ENCODE results near the gene SLMAP.

Gene SLMAP

GRCh38 chr3:57961828-57962447 is 205.8 kb downstream of the SLMAP start:
- Histone ChIP-seq H4K20me1 (ENCODE audit: insufficient read depth, low read length, poor library complexity, severe bottlenecking) (no peaks in the 10 kb centered on the region), H2AFZ (ENCODE audit: low read length) (no peak overlapping the region), H3F3A (ENCODE audit: low read depth) (no peaks in the 10 kb centered on the region), H3K4me3 (ENCODE audit: low read length, poor library complexity, severe bottlenecking) (no peak overlapping the region), H3K9me3 (ENCODE audit: insufficient read depth, low read depth, low read length) (no peaks in the 10 kb centered on the region), H3K9me2 (replicated peaks; ENCODE audit: low read depth, low read length) (no peaks in the 10 kb centered on the region), H3K27me3 (ENCODE audit: insufficient read depth, low read length, poor library complexity, severe bottlenecking) (no peaks in the 10 kb centered on the region), H3K4me1 (ENCODE audit: insufficient read depth, low read length, poor library complexity, severe bottlenecking) (peaks cover 15% of the 10 kb centered on the region), H3K79me2 (ENCODE audit: insufficient read depth, low read length) (no peaks in the 10 kb centered on the region), H3K4me2 (ENCODE audit: low read depth, low read length, poor library complexity, severe bottlenecking) (no peak overlapping the region), H3K36me3 (ENCODE audit: insufficient read depth, low read length) (no peaks in the 10 kb centered on the region), H3K9ac (ENCODE audit: low read depth, low read length, poor library complexity, severe bottlenecking) (no peak overlapping the region)
- TF ChIP-seq EZH2phosphoT487 (IDR thresholded peaks at IDR 0.05; ENCODE audit: borderline replicate concordance) (no peak), CTCF (conservative IDR thresholded peaks at IDR 0.05; ENCODE audit: low read length) (peak; percentile 61)

- H3K9ac ChIP-seq (ENCODE audit: low read depth, low read length, poor library complexity, severe bottlenecking) = no peak overlapping the region
- no peaks in the 10 kb centered on the region for H3K9me2 ChIP-seq (replicated peaks; ENCODE audit: low read depth, low read length)
- H3K4me2 ChIP-seq (ENCODE audit: low read depth, low read length, poor library complexity, severe bottlenecking) = no peak overlapping the region
- no peaks in the 10 kb centered on the region for H4K20me1 ChIP-seq (ENCODE audit: insufficient read depth, low read length, poor library complexity, severe bottlenecking)
- no peaks in the 10 kb centered on the region for H3K36me3 ChIP-seq (ENCODE audit: insufficient read depth, low read length)
- no peak for TF ChIP-seq CTCF (conservative IDR thresholded peaks at IDR 0.05; ENCODE audit: low read length)
- no peak for TF ChIP-seq EZH2phosphoT487 (IDR thresholded peaks at IDR 0.05; ENCODE audit: borderline replicate concordance)
- H3K79me2 ChIP-seq (ENCODE audit: insufficient read depth, low read length) = no peaks in the 10 kb centered on the region
- no peaks in the 10 kb centered on the region for H3F3A ChIP-seq (ENCODE audit: low read depth)
- H3K9me3 ChIP-seq (ENCODE audit: insufficient read depth, low read depth, low read length) = no peaks in the 10 kb centered on the region
- H2AFZ ChIP-seq (ENCODE audit: low read length) = no peak overlapping the region
- H3K4me1 ChIP-seq (ENCODE audit: insufficient read depth, low read length, poor library complexity, severe bottlenecking) = peaks cover 20% of the 10 kb centered on the region
- no peaks in the 10 kb centered on the region for H3K27me3 ChIP-seq (ENCODE audit: insufficient read depth, low read length, poor library complexity, severe bottlenecking)
- H3K4me3 ChIP-seq (ENCODE audit: low read length, poor library complexity, severe bottlenecking) = no peak overlapping the region
Observed at GRCh38 chr3:57962448-57962834, 206.3 kb downstream of the SLMAP start.

GRCh38 chr3:57963811-57964346 is 207.8 kb downstream of the SLMAP start:
- Histone ChIP-seq H4K20me1 (ENCODE audit: insufficient read depth, low read length, poor library complexity, severe bottlenecking) (no peaks in the 10 kb centered on the region), H3K9me2 (replicated peaks; ENCODE audit: low read depth, low read length) (no peaks in the 10 kb centered on the region), H2AFZ (ENCODE audit: low read length) (no peak overlapping the region), H3K4me2 (ENCODE audit: low read depth, low read length, poor library complexity, severe bottlenecking) (no peak overlapping the region), H3K9me3 (ENCODE audit: insufficient read depth, low read depth, low read length) (no peaks in the 10 kb centered on the region), H3K27me3 (ENCODE audit: insufficient read depth, low read length, poor library complexity, severe bottlenecking) (no peaks in the 10 kb centered on the region), H3K36me3 (ENCODE audit: insufficient read depth, low read length) (no peaks in the 10 kb centered on the region), H3K79me2 (ENCODE audit: insufficient read depth, low read length) (no peaks in the 10 kb centered on the region), H3K4me3 (ENCODE audit: low read length, poor library complexity, severe bottlenecking) (no peak overlapping the region), H3K4me1 (ENCODE audit: insufficient read depth, low read length, poor library complexity, severe bottlenecking) (peaks cover 25% of the 10 kb centered on the region), H3F3A (ENCODE audit: low read depth) (no peaks in the 10 kb centered on the region), H3K9ac (ENCODE audit: low read depth, low read length, poor library complexity, severe bottlenecking) (no peak overlapping the region)
- TF ChIP-seq EZH2phosphoT487 (IDR thresholded peaks at IDR 0.05; ENCODE audit: borderline replicate concordance) (no peak), CTCF (conservative IDR thresholded peaks at IDR 0.05; ENCODE audit: low read length) (no peak)
